HepG2 (cell line): ENCODE measurements around the gene C16orf78. TPM values are rescaled to one million over a fixed set of nuclear protein-coding genes. Genes with fewer than 3 reads are reported as not detected.

ENCODE experiments used
- ATAC-seq: fragments of 200-7000 bp; cut with Tn5 transposase; 3 replicates; pipeline ENCODE4 v1.9.1; 2020; ENCODE audit warnings: mild to moderate bottlenecking, moderate library complexity
- BruUV-seq: library from RNA; stranded (reverse); fragments of 400-500 nt; replicated peaks from 2 replicates; lab custom pipeline; 2021; lab: Mats Ljungman, UMichigan
- CTCF ChIA-PET: fragments of 300-600 bp; formaldehyde crosslinking; extraction: SDS; loops from one replicate; lab custom pipeline; 2021; ENCODE audit warnings: low total read pairs, inconsistent platforms, low intra/inter-chr PET ratio; lab: Yijun Ruan, JAX
- POLR2A ChIA-PET: fragments of 350-600 bp; sonication (Branson Sonifier 250); formaldehyde crosslinking; loops from one replicate; lab custom pipeline; 2020; ENCODE audit warnings: antibody characterized with exemption, inconsistent platforms; lab: Yijun Ruan, JAX
- DNase-seq: peaks from one replicate; pipeline ENCODE4 v3.0.0-alpha.2; 2015; ENCODE audit warnings: low spot score
- FAIRE-seq: peaks from 3 replicates; lab custom pipeline; 2011; peaks lifted over from hg19 to GRCh38; lab: Jason Lieb, UNC
- H2AFZ ChIP-seq: one replicate; pipeline ENCODE4 v1.6.1; 2011; ENCODE audit warnings: low read length, inconsistent platforms
- H3K27ac ChIP-seq: fragments of 300-600 bp; 3 replicates; pipeline ENCODE4 v1.8.0; 2011; ENCODE audit warnings: mixed run types, mild to moderate bottlenecking, mixed read lengths, low read length, inconsistent platforms; ENCODE audit not compliant: insufficient read depth; ENCODE audit errors: extremely low read length
- H3K27me3 ChIP-seq, 2 experiments: fragments of 200-600 bp in 1 of 2; 2 replicates in 1 of 2; 3 replicates in 1 of 2; pipeline versions ENCODE4 v1.6.0 to v1.8.0; 2011; ENCODE audit warnings: low read length in 2 of 2, mild to moderate bottlenecking in 2 of 2, moderate library complexity in 2 of 2, inconsistent platforms in 1 of 2; ENCODE audit not compliant: insufficient read depth in 2 of 2, control insufficient read depth in 1 of 2
- H3K36me3 ChIP-seq, 2 experiments: fragments of 200-600 bp in 1 of 2; replicated peaks in 1 of 2; 2 replicates in 1 of 2; 3 replicates in 1 of 2; pipeline versions ENCODE4 v1.5.1 to v1.8.0; 2011; ENCODE audit warnings: low read length in 2 of 2, inconsistent platforms in 1 of 2; ENCODE audit not compliant: insufficient read depth in 2 of 2, control insufficient read depth in 1 of 2
- H3K4me1 ChIP-seq: 2 replicates; pipeline ENCODE4 v1.5.1; 2012; ENCODE audit warnings: low read length, inconsistent platforms; ENCODE audit not compliant: insufficient read depth
- H3K4me2 ChIP-seq: 2 replicates; pipeline ENCODE4 v1.6.0; 2011; ENCODE audit warnings: low read depth, low read length, inconsistent platforms
- H3K4me3 ChIP-seq, 3 experiments: fragments of 200-600 bp in 1 of 3; sonication (generic), shearing (Covaris generic) in 1 of 3; replicated peaks in 1 of 3; 2 replicates each; pipeline ENCODE4 v1.5.1; 2011 to 2016; ENCODE audit warnings: low read length in 3 of 3, inconsistent platforms in 2 of 3, low read depth in 2 of 3, mild to moderate bottlenecking in 2 of 3, control low read depth in 1 of 3, mixed read lengths in 1 of 3; ENCODE audit not compliant: insufficient read depth in 1 of 3
- H3K79me2 ChIP-seq: one replicate; pipeline ENCODE4 v1.6.1; 2011; ENCODE audit warnings: low read length, inconsistent platforms; ENCODE audit not compliant: insufficient read depth
- H3K9ac ChIP-seq: 2 replicates; pipeline ENCODE4 v1.6.0; 2011; ENCODE audit warnings: mild to moderate bottlenecking, low read depth, low read length, inconsistent platforms; ENCODE audit not compliant: insufficient read depth
- H3K9me3 ChIP-seq: 2 replicates; pipeline ENCODE4 v1.5.1; 2012; ENCODE audit warnings: mild to moderate bottlenecking, low read length
- H4K20me1 ChIP-seq: 2 replicates; pipeline ENCODE4 v1.6.0; 2011; ENCODE audit warnings: inconsistent platforms, mild to moderate bottlenecking, low read length, moderate library complexity; ENCODE audit not compliant: insufficient read depth
- CTCF ChIP-seq: sonication (generic); formaldehyde crosslinking; IDR thresholded peaks from 2 replicates; pipeline ENCODE4 v1.5.0; 2020; ENCODE audit warnings: mild to moderate bottlenecking, missing genetic modification reagents, moderate library complexity
- DMAP1 ChIP-seq: IDR thresholded peaks from 2 replicates; pipeline ENCODE4 v1.6.1; 2016
- RCOR2 ChIP-seq: IDR thresholded peaks from 2 replicates; pipeline ENCODE4 v1.6.1; 2016; ENCODE audit warnings: missing biosample characterization, missing genetic modification reagents
- STAG1 ChIP-seq: sonication (generic); formaldehyde crosslinking; IDR thresholded peaks from 2 replicates; pipeline ENCODE4 v1.4.0; 2020; ENCODE audit warnings: missing genetic modification reagents
- ZNF614 ChIP-seq: IDR thresholded peaks from 2 replicates; pipeline ENCODE4 v1.6.1; 2018; ENCODE audit warnings: missing biosample characterization, missing genetic modification reagents, inconsistent platforms, borderline replicate concordance
- ZNF768 ChIP-seq: sonication (generic); formaldehyde crosslinking; IDR thresholded peaks from 2 replicates; pipeline ENCODE4 v1.4.0; 2020; ENCODE audit warnings: missing genetic modification reagents
- WGBS: methylation state at CpG from one replicate; pipeline ENCODE4 v1.1.6; 2017; ENCODE audit warnings: low lambda C conversion rate; 5-methylcytosine and 5-hydroxymethylcytosine counted together
- in situ Hi-C: cut with HindIII; loops from 2 replicates; pipeline ENCODE4 v1.10.0; 2017; ENCODE audit warnings: low pct_unique_long_range_greater_than_20kb; ENCODE audit not compliant: extremely low pct_ligation_motif_present
- intact Hi-C: fragments of 100-400 bp; cut with micrococcal nuclease; formaldehyde crosslinking; loops from one replicate; pipeline ENCODE4 v1.10.0; 2022; ENCODE audit not compliant: unreplicated experiment
- polyA plus RNA-seq, 8 experiments: library from polyadenylated mRNA; depleted of rRNA in 3 of 8; stranded (reverse) in 7 of 8; unstranded in 1 of 8; fragments of >200 nt; fragmentation: Illumina TruSeq in 4 of 8; extraction: Trizol in 4 of 8; gene quantifications; 2 replicates each; pipeline versions ENCODE4 v1.2.1 to v1.2.3, GENCODE V29; 2011 to 2016; ENCODE audit warnings: low read depth in 4 of 8, missing spikeins in 1 of 8, mixed read lengths in 1 of 8; ENCODE audit not compliant: insufficient read depth in 1 of 8
- total RNA-seq, 5 experiments: library from RNA; depleted of rRNA; stranded (reverse); fragments of >200 nt; fragmentation: Illumina TruSeq; extraction: Trizol; gene quantifications; 2 replicates each; pipeline ENCODE4 v1.2.3, GENCODE V29; 2016; ENCODE audit warnings: low read depth in 1 of 5

C16orf78 gene
- total and polyA plus RNA-seq, 2 of the 13 experiments (the other 11 are each of a cell fraction or from before 2014, with no cell fraction given), result not detected

- no peak for TF ChIP-seq ZNF614
- peak; percentile 23; the same call in 1 of the 2 replicates for TF ChIP-seq CTCF (CRISPR knock-in tag)
- TF ChIP-seq STAG1 (CRISPR knock-in tag), result 0 out of 2 replicates have a peak, but pooled peaks have one; percentile 7
- peak; percentile 93 for TF ChIP-seq ZNF768
- TF ChIP-seq DMAP1 (CRISPR knock-in tag), result no peak
- TF ChIP-seq, all 625 proteins: peak for 3
- Histone ChIP-seq H3K27me3 (peaks cover 0 to 31% of the 10 kb centered on the region in 2 experiments; a peak in 3 of 5 replicates), H3K9ac (no peak overlapping the region), H3K9me3 (no peaks in the 10 kb centered on the region), H4K20me1 (no peaks in the 10 kb centered on the region), H3K27ac (no peak overlapping the region), H3K4me1 (no peaks in the 10 kb centered on the region), H3K4me2 (no peak overlapping the region), H3K4me3 (no peak overlapping the region), H3K36me3 (no peaks in the 10 kb centered on the region), H2AFZ (no peak overlapping the region), H3K79me2 (no peaks in the 10 kb centered on the region)
- FAIRE-seq (no peak), ATAC-seq (peak; percentile 60), DNase-seq (no peak)
- intact Hi-C loops (no loop called here), in situ Hi-C loops (no loop called here)
- 27% methylated on average over 2 of the region's 5 CpGs for WGBS
- ChIA-PET CTCF (no interaction called here), POLR2A (no interaction called here)
- BruUV-seq, result no TSS peak
Observed at GRCh38 chr16:49437344-49437743, 63.7 kb downstream of the C16orf78 start.

GRCh38 chr16:49439050-49439449 is 65.4 kb downstream of the C16orf78 start:
- CTCF ChIA-PET, result no interaction called here
- no peak overlapping the region for H3K4me2 ChIP-seq
- H4K20me1 ChIP-seq, result no peaks in the 10 kb centered on the region
- no peaks in the 10 kb centered on the region for H3K36me3 ChIP-seq
- WGBS, result 47% methylated on average over 5 of the region's 7 CpGs
- H3K79me2 ChIP-seq, result no peaks in the 10 kb centered on the region
- intact Hi-C loops, result no loop called here
- no peak overlapping the region for H2AFZ ChIP-seq
- TF ChIP-seq RCOR2 (CRISPR knock-in tag), result no peak
- peaks cover 0 to 26% of the 10 kb centered on the region in 2 experiments; a peak in 3 of 5 replicates for H3K27me3 ChIP-seq
- no peak for FAIRE-seq
- no peak overlapping the region for H3K9ac ChIP-seq
- H3K4me3 ChIP-seq, result no peak overlapping the region
- no peaks in the 10 kb centered on the region for H3K9me3 ChIP-seq
- ATAC-seq, result no peak
- no peak for DNase-seq
- no peak overlapping the region for H3K27ac ChIP-seq
- no TSS peak for BruUV-seq
- in situ Hi-C loops, result no loop called here
- H3K4me1 ChIP-seq, result no peaks in the 10 kb centered on the region
- POLR2A ChIA-PET, result no interaction called here
